Keratinocyte (primary cell): Measurements from ENCODE around the gene LNPEP.

Source experiments
- CTCF ChIP-seq, 3 experiments: IDR thresholded peaks in 1 of 3; conservative IDR thresholded peaks in 1 of 3; optimal IDR thresholded peaks in 1 of 3; 2 replicates in 2 of 3; 3 replicates in 1 of 3; pipeline versions ENCODE3 to v1.5.1; 2011; ENCODE audit warnings: low read length in 3 of 3, mild to moderate bottlenecking in 3 of 3, moderate library complexity in 2 of 3, control low read depth in 1 of 3, inconsistent platforms in 1 of 3; ENCODE audit not compliant: insufficient read depth in 2 of 3; ENCODE audit errors: extremely low read depth in 1 of 3
- EZH2 ChIP-seq: IDR thresholded peaks from one replicate; pipeline ENCODE4 v1.6.1; 2012; ENCODE audit warnings: inconsistent platforms, mild to moderate bottlenecking, low read length, moderate library complexity

DNA sequence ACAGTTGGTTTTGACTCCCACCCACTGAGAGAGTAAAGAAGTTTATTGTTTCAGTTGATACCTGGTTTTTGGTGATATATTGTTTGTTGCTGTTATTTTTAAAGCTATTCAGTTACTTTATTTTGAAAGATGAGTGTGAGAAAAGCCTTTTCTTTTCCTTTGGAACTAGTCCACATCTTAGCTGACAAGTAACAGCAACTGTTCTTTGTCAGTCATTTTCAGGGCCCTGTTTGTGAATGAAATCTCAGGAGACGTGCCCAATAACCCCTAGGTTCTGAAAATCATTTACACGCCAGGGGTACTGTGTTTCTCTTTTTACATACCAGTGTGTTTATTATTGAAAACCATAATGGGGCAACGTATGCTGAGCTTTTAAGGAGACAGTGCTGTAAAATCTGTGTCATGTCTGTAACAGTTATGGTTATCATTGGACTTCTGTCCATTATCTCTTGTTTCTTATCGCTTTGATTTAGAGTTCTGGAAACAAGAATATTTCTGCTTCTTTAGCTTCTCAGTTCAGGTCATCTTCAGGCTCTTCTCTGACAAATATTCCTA is 131.5 kb downstream of the LNPEP start:
- TF ChIP-seq CTCF (optimal IDR thresholded peaks at IDR 0.05 in 1 of 3, IDR thresholded peaks at IDR 0.05 in 1 of 3, conservative IDR thresholded peaks at IDR 0.05 in 1 of 3; ENCODE audit: extremely low read depth in 1 of 3, insufficient read depth in 2 of 3, low read length in 3 of 3) (no peak), EZH2 (no peak)
